A549 treated with Mapracorat at 1 μM for 4 hours (cell line): ENCODE data around the gene ITPK1. TPM values are rescaled to one million over a fixed set of nuclear protein-coding genes. Genes with fewer than 3 reads are reported as not detected.

Experiments used
- total RNA-seq: library from RNA; stranded (reverse); fragments of 200-300 nt; extraction: Qiagen RNA extraction; gene quantifications from 5 replicates; pipeline ENCODE4 v1.2.3, GENCODE V29; 2022

Gene ITPK1
- total RNA-seq, result 44.9 to 64.6 TPM (median 56.4 TPM) in 5 replicates

GRCh38 chr14:93115821-93116675 is at the start of gene ITPK1:
Gene ITPK1, minus strand, starts transcription at chr14:93115925. Its CDS starts 762 bp downstream, at chr14:93115163.

DNA sequence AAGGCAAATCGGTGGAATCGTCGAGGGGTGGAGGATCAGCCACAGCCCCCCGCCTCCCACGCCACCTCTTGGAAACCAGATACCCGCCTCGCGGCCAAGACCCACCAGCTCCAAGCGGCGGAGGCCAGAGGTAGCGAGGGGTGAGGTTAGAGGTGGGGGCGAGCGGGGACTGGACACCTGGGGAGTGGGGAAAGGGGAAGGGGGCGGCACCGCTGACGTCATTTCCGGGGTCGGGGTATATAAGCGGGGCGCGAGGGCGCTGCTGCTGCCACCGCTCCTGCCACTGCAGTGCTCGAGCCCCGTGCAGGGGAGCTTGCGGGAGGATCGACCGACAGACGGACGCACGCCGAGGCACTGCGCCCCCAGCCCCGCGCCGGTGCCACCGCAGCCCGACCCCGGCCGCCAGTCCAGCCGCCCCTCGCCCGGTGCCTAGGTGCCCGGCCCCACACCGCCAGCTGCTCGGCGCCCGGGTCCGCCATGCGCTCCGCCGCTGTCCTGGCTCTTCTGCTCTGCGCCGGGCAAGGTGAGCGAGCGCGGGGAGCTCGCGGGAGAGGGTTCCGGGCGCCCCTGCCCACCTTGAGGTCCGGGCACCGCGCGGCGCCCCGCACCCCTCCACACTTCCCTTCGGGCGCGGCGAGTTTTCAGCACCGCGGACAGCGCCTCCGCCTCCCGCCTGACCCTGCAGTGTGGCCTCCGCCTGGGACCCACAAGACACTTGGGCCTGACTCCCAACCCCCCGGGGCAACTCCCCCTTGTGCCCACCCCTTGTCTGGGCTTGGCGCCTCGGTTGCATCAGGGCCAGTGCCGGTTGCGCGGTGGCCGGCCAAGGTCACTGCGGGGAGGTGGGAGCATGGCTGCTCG is 192.6 kb downstream of the ITPK1 start, which contains the start of gene CHGA:
CHGA (plus strand) TSS at position 268 of the 861 bp plus-strand sequence; CDS start at position 478, 210 bp downstream.

Other genes starting within 250 kb of the ITPK1 start
- 1.0 to 2.0 TPM (median 1.6 TPM) in 5 replicates for gene CHGA, start 192.8 kb downstream of the ITPK1 start, total RNA-seq
- gene MOAP1, start 69.0 kb upstream of the ITPK1 start, total RNA-seq, result 10.7 to 16.3 TPM (median 13.5 TPM) in 5 replicates
- 31.9 to 39.5 TPM (median 33.8 TPM) in 5 replicates for gene LYSET, start 69.4 kb upstream of the ITPK1 start, total RNA-seq
- gene GON7, start 91.1 kb upstream of the ITPK1 start, total RNA-seq, result 12.5 to 15.4 TPM (median 14.7 TPM) in 5 replicates
- gene UBR7, start 91.3 kb upstream of the ITPK1 start, total RNA-seq, result 23.5 to 29.0 TPM (median 26.1 TPM) in 5 replicates
- 10.3 to 13.6 TPM (median 12.5 TPM) in 5 replicates for gene BTBD7, start 217.1 kb upstream of the ITPK1 start, total RNA-seq
- not detected in 5 replicates for gene COX8C, start 231.3 kb upstream of the ITPK1 start, total RNA-seq